ENCODE data around the gene PEX19.
A peak's percentile ranks its signal among the peaks of the same experiment; 100 is the strongest.

Gene PEX19

GRCh38 chr1:160277330-160277729 lies 7.6 kb downstream of the PEX19 start:
- no peak for DNase-seq (ENCODE audit: extremely low read depth, low read depth)
- TF ChIP-seq CTCF (IDR thresholded peaks at IDR 0.05; ENCODE audit: low read depth, low read length) = no peak

GRCh38 chr1:160271025-160271424 lies 13.9 kb downstream of the PEX19 start:
- no peak for DNase-seq (ENCODE audit: extremely low read depth, low read depth)
- TF ChIP-seq CTCF (IDR thresholded peaks at IDR 0.05; ENCODE audit: low read depth, low read length) = no peak

- no peak for DNase-seq (ENCODE audit: extremely low read depth, low read depth)
- TF ChIP-seq CTCF (IDR thresholded peaks at IDR 0.05; ENCODE audit: low read depth, low read length) = no peak
Observed at GRCh38 chr1:160267284-160267991, 17.5 kb downstream of the PEX19 start.

- TF ChIP-seq CTCF (IDR thresholded peaks at IDR 0.05; ENCODE audit: low read depth, low read length) = no peak
- DNase-seq (ENCODE audit: extremely low read depth, low read depth) = no peak
Observed at GRCh38 chr1:160264795-160265307, 20.1 kb downstream of the PEX19 start.

GRCh38 chr1:160261893-160262794 lies 22.8 kb downstream of the PEX19 start, which contains the start of gene DCAF8:
Gene DCAF8, minus strand, starts transcription at chr1:160262549. Its CDS starts 18,541 bp downstream, at chr1:160244008.
- TF ChIP-seq CTCF (IDR thresholded peaks at IDR 0.05; ENCODE audit: low read depth, low read length) = no peak
- peak; percentile 92 for DNase-seq (ENCODE audit: extremely low read depth, low read depth)

GRCh38 chr1:160261556-160261892 lies 23.4 kb downstream of the PEX19 start:
- no peak for TF ChIP-seq CTCF (IDR thresholded peaks at IDR 0.05; ENCODE audit: low read depth, low read length)
- DNase-seq (ENCODE audit: extremely low read depth, low read depth) = peak; percentile 54

Measured in AG09319 (cell line).